ENCODE results near the gene MALRD1.
A peak's percentile ranks its signal among the peaks of the same experiment; 100 is the strongest.

The MALRD1 gene

GRCh38 chr10:19577807-19578206 is 529.2 kb downstream of the MALRD1 start:
- no peak for DNase-seq (ENCODE audit: low read depth)

GRCh38 chr10:19578571-19578970 is 530.0 kb downstream of the MALRD1 start:
- DNase-seq (ENCODE audit: low read depth) = no peak

DNA sequence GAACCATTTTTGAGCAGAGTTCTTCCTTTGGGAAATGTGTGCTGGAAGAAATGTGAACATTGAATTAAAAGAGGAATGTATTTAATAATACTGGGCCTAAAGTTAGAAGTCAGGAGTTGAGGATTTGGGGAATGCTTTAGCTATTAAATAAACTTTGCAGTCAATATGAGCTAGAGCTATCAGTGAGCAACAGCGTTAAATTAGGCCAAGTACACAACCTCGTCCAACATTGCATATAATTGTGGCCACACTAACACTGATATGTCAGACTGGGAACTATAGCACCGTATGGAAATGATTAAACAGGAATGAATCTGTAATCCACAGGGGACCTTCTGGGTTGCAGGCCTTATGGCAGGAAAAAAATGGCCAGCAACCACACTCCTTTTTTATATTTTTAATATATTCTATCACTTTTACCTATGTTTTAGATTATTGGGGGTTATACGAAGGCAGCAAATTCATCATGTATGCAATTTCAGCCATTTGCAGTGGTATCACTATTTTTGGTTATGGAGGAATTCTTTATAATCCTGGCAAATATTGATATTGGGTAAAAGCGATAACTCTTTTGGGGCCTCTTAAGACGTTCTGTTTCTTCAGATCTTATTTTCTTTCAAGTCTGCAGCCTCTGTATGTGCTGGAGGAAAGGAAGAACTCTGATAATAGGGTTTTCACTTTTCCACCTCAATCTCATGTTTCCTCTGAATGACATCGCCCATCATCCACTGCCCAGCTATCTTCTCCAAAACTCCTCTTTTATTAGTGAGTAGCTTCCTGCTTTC is 531.4 kb downstream of the MALRD1 start:
- DNase-seq (ENCODE audit: low read depth) = no peak

DNA sequence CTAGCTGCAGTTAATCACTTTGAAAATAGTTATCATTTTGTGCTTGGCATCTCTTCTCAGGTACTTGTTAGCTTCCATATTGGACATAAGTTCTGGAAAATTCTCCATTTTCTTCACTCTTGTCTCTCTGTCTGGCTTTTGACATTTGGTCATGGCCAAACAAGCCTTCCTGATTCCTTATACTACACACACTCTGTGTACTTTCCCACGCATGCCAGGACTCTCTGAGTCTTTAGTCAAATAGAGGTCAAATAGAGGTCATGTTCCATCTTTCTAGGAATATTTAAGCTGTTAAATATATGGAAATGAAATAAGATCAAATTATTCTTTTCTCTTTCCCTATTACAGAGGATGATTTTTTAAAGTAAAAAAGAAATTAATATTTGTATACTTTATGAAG is 532.1 kb downstream of the MALRD1 start:
- DNase-seq (ENCODE audit: low read depth) = no peak

GRCh38 chr10:19588608-19589007 is 540.0 kb downstream of the MALRD1 start:
- no peak for DNase-seq (ENCODE audit: low read depth)

- DNase-seq (ENCODE audit: low read depth) = no peak
Measured at GRCh38 chr10:19592276-19592675, 543.7 kb downstream of the MALRD1 start.

DNA sequence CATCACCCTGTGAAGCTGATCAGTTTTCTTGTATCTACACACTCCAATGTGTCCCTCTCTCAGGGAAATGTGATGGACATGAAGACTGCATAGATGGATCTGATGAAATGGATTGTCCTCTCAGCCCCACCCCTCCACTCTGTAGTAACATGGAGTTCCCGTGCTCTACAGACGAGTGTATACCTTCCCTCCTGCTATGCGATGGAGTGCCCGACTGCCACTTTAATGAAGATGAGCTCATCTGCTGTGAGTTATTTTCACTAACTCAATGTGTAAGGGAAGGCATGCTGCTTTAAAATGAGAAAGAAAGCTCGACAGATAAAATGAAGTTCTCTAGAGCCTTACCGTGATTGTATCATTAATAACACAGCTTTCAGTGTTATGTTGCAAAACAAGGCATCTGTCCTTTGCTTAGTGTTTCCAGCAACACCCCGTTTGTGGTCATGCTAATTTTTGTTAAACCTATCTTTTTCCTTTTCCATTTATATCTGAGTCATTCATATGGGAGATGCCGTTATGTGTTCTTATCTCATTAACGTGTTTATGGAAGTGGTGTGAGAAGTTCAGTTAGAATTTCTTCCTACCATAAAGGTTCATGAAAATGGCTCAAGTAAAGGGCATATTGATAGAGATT is 546.7 kb downstream of the MALRD1 start:
- DNase-seq (ENCODE audit: low read depth) = no peak

GRCh38 chr10:19605806-19606205 is 557.2 kb downstream of the MALRD1 start:
- DNase-seq (ENCODE audit: low read depth) = no peak

GRCh38 chr10:19606968-19607367 is 558.4 kb downstream of the MALRD1 start:
- DNase-seq (ENCODE audit: low read depth) = no peak

DNA sequence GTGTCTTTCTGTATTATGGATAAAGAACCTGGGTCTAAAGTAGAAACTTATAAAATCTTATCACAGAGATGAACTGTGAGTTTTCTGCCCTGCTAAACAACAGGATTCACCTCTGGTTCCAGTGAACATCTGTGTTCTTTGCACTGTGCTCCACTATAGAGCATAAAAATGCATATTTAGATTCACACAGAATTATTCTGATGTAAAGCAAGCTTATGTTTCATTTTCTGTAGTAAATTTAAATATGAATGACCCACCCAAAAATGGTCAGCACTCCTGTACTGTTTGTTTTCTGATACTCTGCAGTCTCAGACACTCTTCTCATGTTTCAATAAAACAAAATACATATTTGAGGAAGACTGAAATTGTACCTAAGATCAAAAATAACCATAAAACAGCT is 563.2 kb downstream of the MALRD1 start:
- DNase-seq (ENCODE audit: low read depth) = no peak

DNA sequence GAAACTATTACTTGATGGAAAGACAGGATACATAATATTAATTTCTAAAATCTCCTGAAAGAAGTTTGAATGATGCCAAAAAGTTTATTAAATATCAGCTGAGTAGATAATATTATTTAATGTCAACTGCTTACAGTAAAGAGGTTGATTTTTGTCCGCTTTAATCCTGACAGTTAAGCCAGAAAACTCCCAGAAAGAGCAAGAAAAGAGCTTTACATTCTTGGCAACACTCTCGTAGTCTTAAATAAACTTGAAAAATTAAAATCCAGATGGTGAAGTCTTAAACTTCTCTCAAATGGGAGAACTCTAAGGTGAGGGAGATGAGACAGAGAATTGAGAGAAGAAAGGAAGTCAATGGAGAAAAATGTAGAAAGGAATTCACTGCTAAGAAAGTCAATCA is 568.4 kb downstream of the MALRD1 start:
- no peak for DNase-seq (ENCODE audit: low read depth)

DNA sequence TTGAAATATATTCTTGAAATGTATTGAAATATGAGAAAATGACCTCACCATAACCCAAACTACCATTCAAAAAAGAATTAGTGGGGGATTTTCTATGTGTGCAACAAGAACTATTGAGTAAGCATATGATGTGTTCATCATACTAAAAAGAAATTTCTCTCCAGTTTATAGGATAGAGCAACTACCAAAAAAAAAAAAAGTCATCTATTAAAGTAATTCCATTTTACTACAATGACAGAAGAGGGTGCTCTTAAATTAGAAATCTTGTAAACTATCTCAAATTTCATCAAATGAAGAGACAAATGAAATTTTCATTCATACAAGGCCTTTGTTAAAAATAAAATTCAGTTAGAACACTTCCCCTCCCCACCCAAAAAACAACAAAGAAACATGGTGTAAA is 572.2 kb downstream of the MALRD1 start:
- DNase-seq (ENCODE audit: low read depth) = no peak

- no peak for DNase-seq (ENCODE audit: low read depth)
Measured at GRCh38 chr10:19623321-19623720, 574.7 kb downstream of the MALRD1 start.

GRCh38 chr10:19626156-19626555 is 577.6 kb downstream of the MALRD1 start:
- DNase-seq (ENCODE audit: low read depth) = no peak

DNA sequence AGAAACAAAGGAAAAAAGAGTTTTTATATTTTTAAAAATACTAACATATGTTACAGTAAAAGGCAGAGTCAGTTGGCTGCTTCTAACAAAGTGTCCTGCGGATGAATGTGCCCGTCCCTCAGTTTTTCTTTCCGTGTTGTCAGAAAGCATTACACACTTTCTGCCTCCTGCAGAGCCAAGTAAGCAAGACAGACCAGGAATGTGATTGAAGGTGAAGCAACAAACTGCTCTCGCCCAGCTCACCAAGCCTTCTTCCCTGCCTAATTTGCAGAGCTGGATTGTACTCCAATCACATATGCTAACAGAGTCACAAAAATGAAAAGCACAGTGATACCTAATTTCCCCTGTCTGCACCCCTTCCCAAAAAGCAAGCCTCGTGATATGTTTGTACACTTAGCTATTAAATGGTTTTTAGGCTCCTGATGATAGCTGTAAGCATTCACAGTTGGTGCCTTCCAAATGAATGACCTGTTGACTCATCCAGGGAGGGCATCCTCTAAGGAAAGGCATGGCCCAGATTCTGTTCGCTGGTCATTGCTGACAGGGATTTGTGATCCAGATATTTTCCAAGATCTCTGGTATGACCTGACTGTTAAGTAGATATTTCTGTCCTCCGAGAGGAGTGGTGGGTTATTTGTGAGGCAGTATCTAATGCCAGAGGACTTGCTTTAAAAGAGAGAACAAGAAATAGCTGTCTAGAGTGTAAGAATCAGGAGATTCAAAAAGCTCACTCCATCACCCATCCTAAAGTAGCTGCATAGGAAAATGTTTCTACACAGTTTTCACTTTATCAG is 580.4 kb downstream of the MALRD1 start:
- DNase-seq (ENCODE audit: low read depth) = no peak

GRCh38 chr10:19629567-19629966 is 581.0 kb downstream of the MALRD1 start:
- DNase-seq (ENCODE audit: low read depth) = peak; percentile 30

DNA sequence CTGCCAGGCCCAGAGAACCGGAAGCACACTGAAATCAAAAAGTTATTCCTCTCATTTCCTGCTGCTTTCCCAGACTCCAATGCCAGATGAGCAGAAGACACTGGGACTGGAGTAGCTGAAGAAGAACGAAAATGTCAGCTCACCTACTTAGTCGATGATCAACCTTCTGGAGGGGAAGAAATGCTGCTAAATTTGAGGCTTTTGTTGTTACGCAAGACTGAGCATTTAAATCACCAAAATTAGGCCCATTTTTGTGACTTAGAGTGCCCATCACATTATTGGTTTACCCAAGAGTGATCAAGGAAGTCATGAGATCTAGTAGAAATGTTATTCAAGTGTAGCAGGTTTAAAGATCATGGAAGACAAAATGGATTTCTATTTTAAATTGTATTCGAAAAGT is 585.6 kb downstream of the MALRD1 start:
- no peak for DNase-seq (ENCODE audit: low read depth)

DNA sequence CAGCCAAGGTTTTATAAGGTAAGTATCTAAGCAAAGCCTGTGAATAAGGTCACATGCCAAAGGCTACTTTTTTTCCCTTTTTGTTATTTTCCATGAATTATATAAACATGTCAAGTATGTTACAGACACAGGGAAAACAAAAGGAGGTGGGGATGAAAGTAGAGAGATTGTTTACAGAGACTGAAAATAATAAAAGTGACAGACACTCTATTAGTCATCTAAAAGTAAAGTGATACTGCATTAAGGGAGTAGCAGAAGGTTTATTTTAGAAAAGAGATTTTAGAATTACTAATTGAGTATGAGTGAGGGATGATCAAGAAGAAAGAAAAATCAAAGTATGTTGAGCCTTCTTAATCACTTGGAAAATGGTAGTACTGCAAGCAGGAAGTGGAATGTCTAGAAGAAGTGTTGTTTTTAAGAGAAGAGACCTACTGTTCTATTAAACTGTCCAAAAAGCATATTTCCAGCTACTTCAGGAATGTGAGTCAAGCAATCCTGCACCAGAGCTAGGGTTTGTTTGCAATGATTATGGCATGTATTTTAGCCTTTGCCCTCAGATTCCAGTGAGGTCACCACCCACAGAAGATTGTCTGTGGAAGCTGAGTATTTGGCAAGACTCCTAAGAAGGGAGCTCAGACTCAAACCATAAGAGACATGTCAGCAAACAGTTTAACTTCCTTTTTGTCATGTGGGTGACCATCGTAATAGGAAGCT is 589.7 kb downstream of the MALRD1 start:
- DNase-seq (ENCODE audit: low read depth) = peak; percentile 64

GRCh38 chr10:19638896-19639233 is 590.3 kb downstream of the MALRD1 start:
- DNase-seq (ENCODE audit: low read depth) = no peak

DNA sequence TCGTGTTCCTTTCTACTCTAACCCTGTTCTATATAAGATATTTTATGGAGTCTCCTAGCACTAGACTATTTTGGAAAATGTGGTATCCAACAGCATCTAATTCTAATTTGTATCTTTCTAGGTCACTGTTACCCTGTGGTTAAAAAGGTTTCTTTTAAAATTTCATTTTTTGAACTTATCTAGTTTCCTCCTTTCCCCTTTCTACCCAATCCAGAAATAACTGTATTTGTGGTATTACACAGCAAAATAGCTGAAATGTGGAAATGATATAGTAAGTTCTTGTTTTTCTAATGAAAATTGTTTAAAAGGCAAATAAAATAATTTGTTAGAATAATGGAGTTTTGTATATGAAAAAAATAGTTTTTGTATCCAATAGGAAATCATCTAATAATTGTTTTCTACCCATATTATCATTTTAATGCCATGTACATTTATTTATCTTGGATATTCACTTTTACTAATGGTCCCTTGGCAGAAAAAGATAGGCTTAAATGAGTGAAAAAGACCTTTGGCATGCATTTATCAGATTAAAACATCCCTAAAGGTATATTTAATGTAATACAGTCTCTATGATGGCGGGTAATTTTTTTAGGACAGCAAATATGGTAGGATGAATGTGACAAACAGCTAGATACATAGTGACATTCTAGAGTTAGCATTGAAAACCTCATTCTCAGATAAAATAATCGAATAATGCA is 592.1 kb downstream of the MALRD1 start:
- DNase-seq (ENCODE audit: low read depth) = no peak

DNA sequence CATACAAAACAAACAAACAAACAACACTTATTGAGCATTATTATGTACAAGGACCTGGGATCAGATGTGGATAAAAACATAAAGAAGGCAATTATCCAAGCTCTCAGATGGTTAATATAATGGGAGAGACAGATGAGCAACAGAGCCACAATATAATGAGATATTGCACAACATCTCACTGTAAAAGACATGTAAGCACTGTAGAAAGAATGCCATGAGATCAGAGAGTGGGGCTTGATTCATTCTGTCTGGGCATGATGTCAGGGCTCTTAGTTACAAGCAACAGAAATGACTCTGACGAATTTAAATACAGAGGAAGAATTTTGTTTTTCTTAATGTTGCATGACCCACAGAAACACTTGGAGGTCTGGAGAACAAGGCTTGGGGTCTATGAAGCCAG is 602.9 kb downstream of the MALRD1 start:
- peak; percentile 60 for DNase-seq (ENCODE audit: low read depth)

DNA sequence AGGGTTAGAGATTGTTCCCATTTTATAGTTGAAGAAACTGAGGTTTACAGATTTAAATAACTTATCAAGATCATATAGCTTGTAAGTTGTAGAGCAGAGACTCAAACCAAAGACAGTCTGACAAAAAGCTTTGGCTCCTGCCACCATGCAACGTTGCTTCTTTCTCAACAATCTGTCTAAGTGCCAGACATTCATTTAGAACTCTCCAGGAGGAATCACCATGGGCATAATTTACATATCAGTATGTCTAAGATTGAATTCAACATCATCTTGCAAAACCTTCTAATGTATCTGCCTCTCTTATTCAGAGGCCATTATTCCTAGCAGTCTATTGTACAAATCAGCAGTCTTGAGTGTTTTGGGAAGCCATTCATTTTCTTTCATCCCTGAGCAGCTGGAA is 604.1 kb downstream of the MALRD1 start:
- no peak for DNase-seq (ENCODE audit: low read depth)

Measured in fibroblast of the conjunctiva (primary cell).